Adrenal gland (tissue), 12 donors: ENCODE measurements around the gene CCDC158. TPM values are rescaled to one million over a fixed set of nuclear protein-coding genes. Genes with fewer than 3 reads are reported as not detected.

ENCODE experiments used
- DNase-seq, 7 donors: peaks; one replicate each; pipeline ENCODE4 v3.0.0-alpha.2; 2019 to 2020
- H3K27ac ChIP-seq, 5 donors: fragments of 200-600 bp; sonication (generic) in 4 of 5; 1 replicate in 3 of 5; 2 replicates in 2 of 5; pipeline versions ENCODE4 v1.5.1 to v1.8.0; 2016 to 2020; ENCODE audit warnings: mild to moderate bottlenecking in 1 of 5
- H3K27me3 ChIP-seq: fragments of 200-600 bp; 2 replicates; pipeline ENCODE4 v1.8.0; 2021
- H3K36me3 ChIP-seq, 2 donors: fragments of 200-600 bp; replicated peaks in 1 of 2; 1 replicate in 1 of 2; 2 replicates in 1 of 2; pipeline versions ENCODE4 v1.5.1 to v1.8.0; 2018 to 2022
- H3K4me1 ChIP-seq, 2 donors: fragments of 200-600 bp; replicated peaks in 1 of 2; 1 replicate in 1 of 2; 2 replicates in 1 of 2; pipeline versions ENCODE4 v1.5.1 to v1.8.0; 2018 to 2021
- H3K4me3 ChIP-seq, 4 donors: fragments of 200-600 bp; sonication (generic) in 3 of 4; one replicate each; pipeline ENCODE4 v1.5.1; 2016 to 2018
- H3K9me3 ChIP-seq, 3 donors: fragments of 200-600 bp; sonication (generic) in 1 of 3; replicated peaks in 1 of 3; 1 replicate in 2 of 3; 2 replicates in 1 of 3; pipeline versions ENCODE4 v1.5.1 to v1.8.0; 2016 to 2021
- POLR2A ChIP-seq, 2 donors: fragments of 450-650 bp; IDR thresholded peaks; one replicate each; pipeline ENCODE4 v1.6.1; 2017; ENCODE audit warnings: antibody characterized with exemption in 2 of 2, mild to moderate bottlenecking in 2 of 2, moderate library complexity in 1 of 2
- WGBS, 4 donors: extraction: QIAGEN DNeasy Blood & Tissue Kit in 2 of 4; methylation state at CpG; one replicate each; pipeline versions ENCODE4 v1.1.5 to v1.1.7; 2013 to 2017; 5-methylcytosine and 5-hydroxymethylcytosine counted together
- intact Hi-C, 2 donors: fragments of 100-400 bp; cut with DNase I; formaldehyde crosslinking; loops; one replicate each; pipeline versions ENCODE4 v1.14.1 to v1.15.0; 2022 to 2023
- polyA plus RNA-seq, 3 donors: library from polyadenylated mRNA; stranded (reverse); fragments of 200-250 nt in 2 of 3; fragments of 350-450 nt in 1 of 3; fragmentation: Illumina TruSeq in 1 of 3; extraction: RNeasy Lipid Tissue Mini Kit (QIAGEN cat#74804) in 1 of 3; gene quantifications; one replicate each; pipeline ENCODE4 v1.2.3, GENCODE V29; 2013 to 2014
- total RNA-seq, 9 donors: library from RNA; depleted of rRNA in 4 of 9; stranded (reverse); fragments of >200 nt in 4 of 9; fragments of 120-200 nt in 1 of 9; fragmentation: NEBNext Ultra II Directional in 1 of 9; extraction: Animal tissue kit (Norgen Biotek cat#: 25700) in 1 of 9; gene quantifications; one replicate each; pipeline versions ENCODE4 v1.1.0 to v1.2.4, GENCODE V29; 2013 to 2023
- TF ChIP-seq, protein P1 (sequence below), 6 experiments: fragments of 450-650 bp in 4 of 6; fragments of 200-600 bp in 2 of 6; sonication (generic) in 1 of 6; IDR thresholded peaks; 1 replicate in 5 of 6; 2 replicates in 1 of 6; pipeline versions ENCODE4 v1.5.1 to v1.8.0; 2016 to 2021; ENCODE audit warnings: antibody characterized with exemption in 6 of 6, mild to moderate bottlenecking in 2 of 6, moderate library complexity in 1 of 6
- donor health status: healthy with polysubstance abuse.
- donor health status: Bipolar disorder and iron deficiency.
- donor health status: DM: yes; HTN: yes; CAD: no.
- donor health status: DM: no; HTN: no; CAD: no.
- donor health status: DM: no; HTN: no; CAD: no.
- donor health status: DM: yes; HTN: yes; CAD: no.

The CCDC158 gene
- total and polyA plus RNA-seq, 12 donors: 0.07 to 0.35 (median 0.13) TPM; not detected in 3

DNA sequence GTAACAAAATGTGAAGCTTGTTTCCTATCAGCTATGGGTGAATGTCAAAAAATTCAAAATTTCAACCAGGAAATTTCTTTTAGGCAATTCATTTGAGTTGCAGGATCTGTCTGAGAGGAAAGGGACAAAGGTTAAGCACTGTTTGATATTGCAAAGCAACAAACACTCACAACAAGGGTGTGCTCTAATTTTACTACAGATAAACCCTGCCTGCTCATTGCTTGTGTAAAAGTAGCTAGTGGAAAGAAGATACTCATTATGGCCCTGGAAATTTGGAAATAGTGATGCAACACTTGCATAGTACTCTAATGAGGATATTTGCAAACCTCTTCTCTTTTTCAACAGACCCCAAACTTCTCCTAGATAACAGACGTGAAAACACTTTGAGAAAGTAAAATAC lies 142.4 kb downstream of the CCDC158 start:
- TF ChIP-seq POLR2A (IDR thresholded peaks at IDR 0.05): no peak
- TF ChIP-seq, protein P1, sequence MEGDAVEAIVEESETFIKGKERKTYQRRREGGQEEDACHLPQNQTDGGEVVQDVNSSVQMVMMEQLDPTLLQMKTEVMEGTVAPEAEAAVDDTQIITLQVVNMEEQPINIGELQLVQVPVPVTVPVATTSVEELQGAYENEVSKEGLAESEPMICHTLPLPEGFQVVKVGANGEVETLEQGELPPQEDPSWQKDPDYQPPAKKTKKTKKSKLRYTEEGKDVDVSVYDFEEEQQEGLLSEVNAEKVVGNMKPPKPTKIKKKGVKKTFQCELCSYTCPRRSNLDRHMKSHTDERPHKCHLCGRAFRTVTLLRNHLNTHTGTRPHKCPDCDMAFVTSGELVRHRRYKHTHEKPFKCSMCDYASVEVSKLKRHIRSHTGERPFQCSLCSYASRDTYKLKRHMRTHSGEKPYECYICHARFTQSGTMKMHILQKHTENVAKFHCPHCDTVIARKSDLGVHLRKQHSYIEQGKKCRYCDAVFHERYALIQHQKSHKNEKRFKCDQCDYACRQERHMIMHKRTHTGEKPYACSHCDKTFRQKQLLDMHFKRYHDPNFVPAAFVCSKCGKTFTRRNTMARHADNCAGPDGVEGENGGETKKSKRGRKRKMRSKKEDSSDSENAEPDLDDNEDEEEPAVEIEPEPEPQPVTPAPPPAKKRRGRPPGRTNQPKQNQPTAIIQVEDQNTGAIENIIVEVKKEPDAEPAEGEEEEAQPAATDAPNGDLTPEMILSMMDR (IDR thresholded peaks at IDR 0.05): no peak
- intact Hi-C loops: no loop called here
- H3K4me1 ChIP-seq: no peaks in the 10 kb centered on the region
- H3K9me3 ChIP-seq: no peaks in the 10 kb centered on the region
- DNase-seq: no peak
- no peaks in the 10 kb centered on the region for H3K36me3 ChIP-seq
- H3K27ac ChIP-seq: no peak overlapping the region
- no peak overlapping the region for H3K4me3 ChIP-seq
- no peaks in the 10 kb centered on the region for H3K27me3 ChIP-seq
- WGBS, 4 donors: 57 to 82% (median 71%) methylated on average over 1 of the region's 1 CpG

DNA sequence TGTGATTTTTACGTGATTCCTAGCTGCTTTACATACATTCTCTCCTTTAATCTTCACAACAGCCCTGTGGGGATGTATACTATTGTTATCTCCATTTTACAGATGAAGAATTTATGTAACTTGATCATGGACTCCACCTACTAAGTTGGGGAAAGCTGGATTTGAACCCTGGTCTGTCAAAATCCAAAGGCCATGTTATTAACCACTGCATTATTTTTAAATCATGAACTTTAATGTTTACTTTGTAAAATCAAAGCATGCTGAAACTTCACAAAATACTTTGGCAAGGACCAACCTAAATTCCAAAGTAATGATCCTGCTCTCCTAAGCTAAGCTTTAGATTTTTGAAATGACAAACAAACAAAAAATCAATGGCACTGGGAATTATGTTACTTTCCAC lies 143.3 kb downstream of the CCDC158 start:
- Histone ChIP-seq H3K9me3 (no peaks in the 10 kb centered on the region), H3K4me1 (no peaks in the 10 kb centered on the region), H3K4me3 (no peak overlapping the region), H3K27me3 (no peaks in the 10 kb centered on the region), H3K36me3 (no peaks in the 10 kb centered on the region), H3K27ac (no peak overlapping the region)
- DNase-seq: no peak
- no peak for TF ChIP-seq POLR2A (IDR thresholded peaks at IDR 0.05)
- TF ChIP-seq, protein P1 (IDR thresholded peaks at IDR 0.05): no peak
- intact Hi-C loops: no loop called here
- 83 to 95% (median 86%) methylated on average over 1 of the region's 1 CpG for WGBS, 4 donors

DNA sequence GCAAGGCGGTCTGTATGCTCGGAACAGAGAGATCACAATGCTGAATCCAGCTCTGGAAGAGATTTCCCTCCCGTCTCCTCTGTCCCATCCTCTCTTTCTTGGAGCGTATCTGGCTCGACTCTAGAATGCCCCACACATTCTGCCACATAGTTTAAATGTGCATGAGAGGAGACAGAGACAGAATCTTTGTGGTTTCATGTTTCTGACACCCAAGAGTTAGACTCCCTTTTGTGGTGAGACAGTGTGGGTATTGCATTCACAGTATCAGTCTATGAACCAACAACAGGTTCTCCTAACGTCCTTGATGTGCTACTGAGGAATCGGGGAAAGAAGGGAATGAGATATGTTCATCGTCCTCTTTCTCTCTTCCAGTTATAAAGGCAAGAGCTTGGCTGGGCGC lies 144.1 kb downstream of the CCDC158 start:
- intact Hi-C loops: no loop called here
- Histone ChIP-seq H3K27me3 (no peaks in the 10 kb centered on the region), H3K9me3 (no peaks in the 10 kb centered on the region), H3K4me3 (no peak overlapping the region), H3K27ac (no peak overlapping the region), H3K4me1 (no peaks in the 10 kb centered on the region), H3K36me3 (no peaks in the 10 kb centered on the region)
- TF ChIP-seq POLR2A (IDR thresholded peaks at IDR 0.05): no peak
- TF ChIP-seq, protein P1 (IDR thresholded peaks at IDR 0.05): no peak
- DNase-seq: no peak
- 81 to 91% (median 85%) methylated on average over 9 of the region's 9 CpGs for WGBS, 4 donors

DNA sequence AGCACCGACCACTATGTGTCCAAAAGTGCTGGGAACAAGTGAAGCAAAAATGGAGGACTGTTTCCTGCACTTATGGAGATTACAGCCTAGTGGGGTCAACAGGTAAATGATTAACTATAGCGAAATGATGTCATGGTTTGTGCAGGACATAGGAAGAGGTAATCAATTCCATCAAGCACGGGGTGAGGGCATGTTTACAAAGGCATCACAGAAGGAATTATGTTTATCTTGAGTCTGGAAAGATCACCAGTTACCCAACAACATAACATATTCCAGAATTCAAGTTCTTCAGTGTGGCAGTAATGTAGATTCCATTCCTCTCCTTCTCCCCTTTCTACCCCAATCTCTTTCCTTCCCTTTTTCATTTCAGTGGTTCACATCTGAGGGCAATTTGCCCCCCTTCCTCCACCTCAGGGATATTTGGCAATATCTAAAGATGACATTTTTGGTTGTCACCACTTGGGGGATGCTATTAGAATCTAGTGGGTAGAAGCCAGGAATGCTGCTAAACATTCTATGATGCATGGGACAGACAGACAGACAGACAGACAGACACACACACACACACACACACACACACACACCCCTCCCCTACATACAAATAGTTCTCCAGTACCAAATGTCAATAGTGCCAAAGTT lies 145.3 kb downstream of the CCDC158 start:
- intact Hi-C loops: no loop called here
- 76 to 87% (median 82%) methylated on average over 3 of the region's 3 CpGs for WGBS, 4 donors
- Histone ChIP-seq H3K27ac (no peak overlapping the region), H3K9me3 (no peaks in the 10 kb centered on the region), H3K4me1 (no peaks in the 10 kb centered on the region), H3K27me3 (no peaks in the 10 kb centered on the region), H3K36me3 (no peaks in the 10 kb centered on the region), H3K4me3 (no peak overlapping the region)
- TF ChIP-seq, protein P1 (IDR thresholded peaks at IDR 0.05): no peak
- TF ChIP-seq POLR2A (IDR thresholded peaks at IDR 0.05): no peak
- DNase-seq: no peak
